Muscle of leg (tissue), 11 donors: ENCODE measurements around the gene DPP9. TPM values are rescaled to one million over a fixed set of nuclear protein-coding genes. Genes with fewer than 3 reads are reported as not detected.

Experiments used
- DNase-seq: peaks from one replicate; pipeline ENCODE4 v3.0.0; 2013
- H3K27ac ChIP-seq: one replicate; pipeline ENCODE4 v1.5.1; 2013; ENCODE audit warnings: mild to moderate bottlenecking, low read length, control low read depth
- H3K27me3 ChIP-seq: one replicate; pipeline ENCODE4 v1.6.1; 2013; ENCODE audit warnings: low read length; ENCODE audit not compliant: control insufficient read depth, insufficient read depth
- H3K36me3 ChIP-seq: one replicate; pipeline ENCODE4 v1.6.1; 2013; ENCODE audit warnings: low read length; ENCODE audit not compliant: control insufficient read depth, insufficient read depth
- H3K4me1 ChIP-seq: one replicate; pipeline ENCODE4 v1.6.1; 2013; ENCODE audit warnings: low read length; ENCODE audit not compliant: control insufficient read depth, insufficient read depth
- H3K4me3 ChIP-seq: one replicate; pipeline ENCODE4 v1.5.1; 2013; ENCODE audit warnings: low read length, control low read depth
- H3K9me3 ChIP-seq: replicated peaks from 2 replicates; pipeline ENCODE4 v1.6.1; 2013; ENCODE audit warnings: low read depth, low read length; ENCODE audit not compliant: control insufficient read depth
- WGBS: methylation state at CpG from one replicate; pipeline ENCODE4 v1.1.5; 2013; ENCODE audit warnings: missing lambda C conversion rate; ENCODE audit not compliant: insufficient coverage; 5-methylcytosine and 5-hydroxymethylcytosine counted together
- polyA plus RNA-seq, 8 donors: library from polyadenylated mRNA; unstranded; fragments of 120-200 nt; gene quantifications; one replicate each; pipeline versions ENCODE4 v1.2.1 to v1.2.3, GENCODE V29; 2013; ENCODE audit warnings: inconsistent platforms in 1 of 8, low replicate concordance in 1 of 8; ENCODE audit not compliant: insufficient read length in 8 of 8, insufficient read depth in 1 of 8
- total RNA-seq: library from RNA; stranded (reverse); fragments of 120-200 nt; gene quantifications from one replicate; pipeline ENCODE4 v1.2.4, GENCODE V29; 2013

Gene DPP9
- total and polyA plus RNA-seq, 9 donors = 13.3 to 24.2 (median 22.6) TPM

DNA sequence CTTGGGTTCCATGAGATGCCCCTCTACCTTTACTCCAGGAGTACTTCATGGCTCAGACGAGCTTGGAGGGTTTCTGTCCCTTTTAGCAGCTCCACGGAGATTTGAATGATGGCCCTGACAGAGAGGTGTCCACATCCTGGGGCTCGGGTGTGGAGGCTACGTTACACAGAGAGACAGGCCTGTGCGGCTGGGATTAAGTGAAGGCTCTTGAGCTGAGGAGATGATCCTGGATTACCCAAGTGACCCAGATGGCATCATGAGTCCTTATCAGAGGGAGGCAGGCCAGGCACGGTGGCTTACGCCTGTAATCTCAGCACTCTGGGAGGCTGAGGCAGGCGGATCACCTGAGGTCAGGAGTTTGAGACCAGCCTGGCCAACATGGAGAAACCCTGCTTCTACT is 12.4 kb downstream of the DPP9 start:
- peaks cover 71% of the 10 kb centered on the region for H3K36me3 ChIP-seq
- no peak for DNase-seq
- no peak overlapping the region for H3K4me3 ChIP-seq
- no peaks in the 10 kb centered on the region for H3K4me1 ChIP-seq
- 92% methylated on average over 5 of the region's 8 CpGs for WGBS
- no peak overlapping the region for H3K27ac ChIP-seq
- no peaks in the 10 kb centered on the region for H3K27me3 ChIP-seq
- H3K9me3 ChIP-seq = no peaks in the 10 kb centered on the region

GRCh38 chr19:4710281-4710600 is 13.4 kb downstream of the DPP9 start:
- Histone ChIP-seq H3K27ac (no peak overlapping the region), H3K4me3 (no peak overlapping the region), H3K4me1 (peaks cover 5% of the 10 kb centered on the region), H3K27me3 (no peaks in the 10 kb centered on the region), H3K36me3 (peaks cover 70% of the 10 kb centered on the region), H3K9me3 (no peaks in the 10 kb centered on the region)
- WGBS = 86% methylated on average over 16 of the region's 16 CpGs
- DNase-seq = no peak

DNA sequence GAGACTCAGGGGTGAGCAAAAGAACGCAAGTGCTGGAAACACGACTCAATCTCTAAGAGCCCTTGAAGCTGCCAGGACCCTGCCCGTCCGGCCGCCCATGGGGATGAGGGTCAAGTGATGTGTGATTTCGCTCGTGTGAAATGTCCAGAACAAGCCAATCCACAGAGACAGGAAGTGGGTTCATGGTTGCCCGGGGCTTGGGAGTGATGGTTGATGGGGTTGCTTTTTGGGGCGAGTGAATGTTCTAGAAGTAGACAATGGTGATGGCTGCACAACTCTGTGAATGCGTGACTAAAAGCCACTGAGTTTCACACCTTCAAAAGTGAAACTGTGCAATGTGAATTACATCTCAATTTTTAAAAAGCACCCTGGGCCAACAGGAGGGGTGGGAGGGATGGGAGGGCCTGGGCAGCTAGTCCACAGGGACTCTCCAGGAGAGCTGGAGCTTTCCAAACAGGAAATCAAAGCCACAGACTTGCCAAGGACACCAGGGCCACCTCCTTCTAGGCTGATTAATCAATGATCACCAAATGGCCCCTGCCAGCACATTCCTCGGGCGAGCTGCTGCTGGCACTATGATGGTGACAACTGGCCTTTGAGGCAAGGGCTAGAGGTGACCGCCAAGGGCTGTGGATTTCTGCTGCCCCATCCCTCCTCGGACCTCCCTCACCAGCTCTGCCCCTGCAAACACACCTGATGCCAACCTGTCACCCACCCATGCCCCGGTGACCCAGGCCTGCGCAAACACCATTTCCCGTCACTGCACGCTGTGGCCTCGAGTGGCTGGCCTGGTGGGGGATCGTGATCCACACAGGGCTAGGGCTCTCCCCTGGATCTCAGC is 14.0 kb downstream of the DPP9 start:
- peaks cover 69% of the 10 kb centered on the region for H3K36me3 ChIP-seq
- 89% methylated on average over 16 of the region's 20 CpGs for WGBS
- H3K27me3 ChIP-seq = no peaks in the 10 kb centered on the region
- no peaks in the 10 kb centered on the region for H3K9me3 ChIP-seq
- no peak overlapping the region for H3K27ac ChIP-seq
- DNase-seq = no peak
- H3K4me1 ChIP-seq = peaks cover 5% of the 10 kb centered on the region
- H3K4me3 ChIP-seq = no peak overlapping the region

DNA sequence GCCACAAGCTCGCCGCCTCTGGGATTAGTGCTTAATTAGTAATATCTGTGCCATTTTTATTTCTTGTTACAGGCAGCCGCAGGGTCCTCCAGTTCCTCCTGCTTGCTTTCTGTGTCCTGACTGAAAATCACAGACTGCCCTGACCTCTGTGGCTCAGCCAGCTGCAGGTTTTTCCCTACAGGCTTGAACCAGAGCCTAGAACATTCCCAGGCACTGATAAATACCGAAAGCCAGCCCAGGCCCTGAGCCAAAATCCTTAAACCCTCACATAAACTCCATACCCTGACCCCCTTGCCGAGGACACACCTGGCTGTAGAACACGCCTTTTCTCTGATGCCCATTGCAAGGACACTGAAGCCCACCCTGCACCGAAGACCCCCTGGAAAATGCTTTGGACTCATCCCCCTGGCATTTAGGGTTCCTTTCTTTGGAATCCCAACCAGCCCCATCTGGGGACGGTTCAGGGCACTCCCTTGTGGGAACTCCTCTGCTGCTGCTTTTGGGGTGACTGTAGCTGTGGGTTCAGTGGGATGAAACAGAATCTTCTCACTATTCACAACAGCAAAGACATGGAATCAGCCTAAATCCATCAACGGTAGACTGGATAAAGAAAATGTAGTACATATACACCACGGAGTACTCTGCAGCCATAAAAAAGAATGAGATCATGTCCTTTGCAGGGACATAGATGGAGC is 15.5 kb downstream of the DPP9 start:
- Histone ChIP-seq H3K9me3 (no peaks in the 10 kb centered on the region), H3K36me3 (peaks cover 66% of the 10 kb centered on the region), H3K27ac (no peak overlapping the region), H3K4me1 (peaks cover 5% of the 10 kb centered on the region), H3K4me3 (no peak overlapping the region), H3K27me3 (no peaks in the 10 kb centered on the region)
- WGBS = 75% methylated on average over 6 of the region's 10 CpGs
- DNase-seq = no peak

DNA sequence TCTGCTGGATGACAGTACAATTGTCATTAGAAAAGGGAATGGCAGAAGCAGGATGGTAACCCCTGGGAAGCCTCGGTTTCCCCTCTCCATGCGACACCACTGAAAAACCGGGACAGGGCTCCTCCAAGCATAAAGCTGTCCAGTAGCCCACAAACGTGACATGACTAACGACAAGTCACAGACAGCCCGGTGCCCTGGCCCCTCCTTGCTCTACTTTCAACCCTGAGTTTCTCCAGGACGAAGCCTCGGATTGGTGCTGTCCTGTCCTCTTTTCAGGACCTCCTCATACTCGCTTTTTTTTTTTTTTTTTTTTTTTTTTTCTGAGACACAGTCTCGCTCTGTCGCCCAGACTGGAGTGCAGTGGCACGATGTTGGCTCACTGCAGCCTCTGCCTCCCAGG is 16.3 kb downstream of the DPP9 start:
- Histone ChIP-seq H3K36me3 (peaks cover 64% of the 10 kb centered on the region), H3K27me3 (no peaks in the 10 kb centered on the region), H3K9me3 (no peaks in the 10 kb centered on the region), H3K4me1 (peaks cover 5% of the 10 kb centered on the region), H3K4me3 (no peak overlapping the region), H3K27ac (no peak overlapping the region)
- WGBS = 86% methylated on average over 10 of the region's 12 CpGs
- DNase-seq = no peak

DNA sequence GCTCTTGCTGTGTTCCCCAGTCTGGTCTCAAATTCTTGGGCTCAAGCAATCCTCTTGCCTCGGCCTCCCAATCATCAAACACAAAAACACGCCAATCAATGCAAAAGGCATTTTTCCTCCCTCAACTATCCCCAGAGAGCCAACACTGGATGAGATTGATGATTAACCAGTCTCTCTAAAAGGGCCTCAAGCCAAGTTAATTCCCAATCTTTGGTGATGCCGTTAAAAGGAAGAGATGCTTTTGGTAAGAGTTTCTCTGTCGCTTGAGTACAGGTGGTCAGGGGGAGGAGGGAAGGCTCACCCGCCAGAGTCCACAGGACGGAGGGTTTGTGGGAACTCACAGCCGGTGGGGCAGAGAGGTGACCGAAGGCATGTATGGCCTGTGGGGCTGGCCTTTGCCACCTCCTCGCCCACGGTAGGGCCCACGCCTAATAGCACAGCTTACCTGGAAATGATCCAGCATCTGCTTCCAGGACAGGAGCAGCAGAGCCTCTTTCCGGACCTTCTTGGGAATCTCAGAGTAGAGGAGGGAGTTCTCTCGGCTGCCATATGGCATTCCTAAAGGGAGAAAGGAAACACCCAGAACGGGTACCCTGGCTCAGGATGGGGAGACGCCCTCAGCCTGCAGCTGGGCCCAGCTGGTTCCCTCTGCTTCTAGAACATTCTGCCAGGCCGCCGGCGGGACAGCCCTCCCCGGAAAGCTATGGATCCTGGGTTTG is 18.1 kb downstream of the DPP9 start:
- Histone ChIP-seq H3K36me3 (peaks cover 68% of the 10 kb centered on the region), H3K9me3 (no peaks in the 10 kb centered on the region), H3K27me3 (no peaks in the 10 kb centered on the region), H3K4me3 (peak overlapping the region; percentile 9), H3K27ac (peak overlapping the region; percentile 81), H3K4me1 (peaks cover 5% of the 10 kb centered on the region)
- peak; percentile 48 for DNase-seq
- WGBS = 64% methylated on average over 15 of the region's 19 CpGs

- H3K4me3 ChIP-seq = no peak overlapping the region
- H3K27ac ChIP-seq = no peak overlapping the region
- WGBS = 78% methylated on average over 8 of the region's 9 CpGs
- peaks cover 68% of the 10 kb centered on the region for H3K36me3 ChIP-seq
- no peaks in the 10 kb centered on the region for H3K9me3 ChIP-seq
- H3K4me1 ChIP-seq = peaks cover 5% of the 10 kb centered on the region
- H3K27me3 ChIP-seq = no peaks in the 10 kb centered on the region
- DNase-seq = no peak
These were observed 19.3 kb downstream of the DPP9 start for GRCh38 chr19:4704317-4704673.

DNA sequence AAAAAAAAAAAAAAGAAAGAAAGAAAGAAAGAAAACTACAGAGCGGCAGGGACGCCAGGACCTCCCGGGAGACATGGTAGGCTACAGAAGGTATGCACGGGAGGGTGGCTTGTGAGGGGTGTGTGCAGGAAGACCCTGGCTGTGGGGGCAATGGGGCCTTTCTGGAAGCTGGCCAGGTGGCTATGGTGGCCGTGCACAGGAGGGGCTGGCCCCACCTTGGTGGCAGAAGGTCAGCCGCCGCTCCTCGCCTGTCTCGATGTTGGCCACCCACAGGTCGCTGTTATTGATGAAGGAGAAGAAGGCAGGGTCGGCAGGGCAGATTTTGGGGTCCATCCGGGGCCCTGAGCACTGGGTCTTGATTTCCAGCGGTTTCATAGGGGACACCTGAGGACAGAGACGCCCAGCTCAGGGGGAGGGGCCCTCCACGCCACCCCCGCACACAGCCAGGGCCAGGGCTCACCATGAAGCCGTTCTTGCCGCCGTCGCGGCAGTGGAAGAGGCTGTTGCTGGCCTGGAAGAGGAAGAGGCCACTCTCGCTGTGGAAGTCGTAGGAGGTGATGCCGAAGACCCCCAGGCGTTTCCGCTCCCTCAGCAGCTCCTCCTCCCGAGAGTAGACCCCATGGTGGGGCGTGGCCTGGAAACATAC is 19.8 kb downstream of the DPP9 start:
- no peak overlapping the region for H3K27ac ChIP-seq

DNA sequence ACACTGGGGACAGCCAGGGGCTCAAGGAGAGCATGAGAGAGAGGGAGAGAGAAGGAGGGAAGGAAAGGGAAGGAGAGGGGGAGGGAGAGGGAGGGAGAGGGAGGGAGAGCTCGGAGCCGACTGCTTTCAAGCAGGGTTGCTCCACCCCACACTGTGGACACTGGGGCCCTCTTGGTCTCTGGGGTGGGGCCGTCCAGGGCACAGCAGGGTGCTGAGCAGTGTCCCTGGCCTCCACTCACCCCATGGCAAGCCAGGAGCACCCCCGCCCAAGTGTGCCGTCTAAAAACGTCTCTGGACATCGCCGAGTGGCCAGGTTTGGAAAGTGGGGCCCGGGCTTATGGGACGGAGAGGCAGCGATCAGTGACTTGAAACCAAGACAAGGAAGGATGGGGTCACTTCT is 20.9 kb downstream of the DPP9 start:
- Histone ChIP-seq H3K27me3 (no peaks in the 10 kb centered on the region), H3K27ac (no peak overlapping the region), H3K4me1 (peaks cover 5% of the 10 kb centered on the region), H3K36me3 (peaks cover 69% of the 10 kb centered on the region), H3K4me3 (no peak overlapping the region), H3K9me3 (no peaks in the 10 kb centered on the region)
- 78% methylated on average over 9 of the region's 11 CpGs for WGBS
- DNase-seq = no peak

More for the DNA sequence above, 19.8 kb downstream of the DPP9 start:
- Histone ChIP-seq H3K4me1 (peaks cover 5% of the 10 kb centered on the region), H3K36me3 (peaks cover 68% of the 10 kb centered on the region), H3K4me3 (no peak overlapping the region), H3K9me3 (no peaks in the 10 kb centered on the region), H3K27me3 (no peaks in the 10 kb centered on the region)
- DNase-seq = no peak
- WGBS = 91% methylated on average over 27 of the region's 28 CpGs

DNA sequence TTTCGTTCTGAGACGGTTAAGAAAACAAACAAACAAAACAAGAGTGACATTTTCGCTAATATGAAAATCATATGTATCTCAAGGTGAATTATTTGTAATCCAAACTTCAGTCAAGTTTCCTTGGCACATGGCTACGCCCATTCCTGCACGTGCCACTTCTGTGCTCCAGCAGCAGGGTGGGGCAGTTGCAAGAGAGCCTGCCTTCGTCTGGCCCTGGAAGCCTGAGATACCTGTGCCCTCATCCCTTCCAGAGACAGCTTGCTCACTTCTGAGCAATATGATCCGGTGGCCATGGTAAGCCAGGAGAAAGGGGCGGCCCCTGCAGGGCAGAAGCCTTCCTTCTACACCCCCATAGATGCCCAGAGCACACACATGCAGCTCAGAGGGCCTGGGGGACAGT is 22.1 kb downstream of the DPP9 start:
- no peak for DNase-seq
- H3K4me1 ChIP-seq = peaks cover 5% of the 10 kb centered on the region
- H3K27ac ChIP-seq = no peak overlapping the region
- H3K27me3 ChIP-seq = no peaks in the 10 kb centered on the region
- H3K4me3 ChIP-seq = no peak overlapping the region
- WGBS = 90% methylated on average over 5 of the region's 8 CpGs
- no peaks in the 10 kb centered on the region for H3K9me3 ChIP-seq
- H3K36me3 ChIP-seq = peaks cover 77% of the 10 kb centered on the region
